GM06990 (cell line): ENCODE results near the gene SRXN1.
"Not testable (repeated sequence)": the region's sequence is repeated elsewhere in the genome, so short reads cannot be mapped to it uniquely, and the experiment has no call there.

Source experiments
- DNase-seq: peaks from one replicate; pipeline ENCODE4 v3.0.0-alpha.2; 2011; ENCODE audit not compliant: insufficient read length; ENCODE audit errors: extremely low read depth
- H3K27me3 ChIP-seq: replicated peaks from 2 replicates; pipeline ENCODE4 v1.6.0; 2011; ENCODE audit warnings: low read length; ENCODE audit not compliant: control insufficient read depth, insufficient read depth
- H3K36me3 ChIP-seq: 2 replicates; pipeline ENCODE4 v1.5.1; 2011; ENCODE audit warnings: low read length; ENCODE audit not compliant: control insufficient read depth, insufficient read depth
- H3K4me3 ChIP-seq: replicated peaks from 2 replicates; pipeline ENCODE4 v1.5.1; 2011; ENCODE audit warnings: low read depth, mild to moderate bottlenecking, control low read depth, low read length
- TF ChIP-seq, protein P1 (sequence below): IDR thresholded peaks from 2 replicates; pipeline ENCODE4 v1.5.1; 2011; ENCODE audit warnings: low read length, control low read depth, mild to moderate bottlenecking, inconsistent platforms; ENCODE audit not compliant: insufficient read depth, poor library complexity, severe bottlenecking

The SRXN1 gene

DNA sequence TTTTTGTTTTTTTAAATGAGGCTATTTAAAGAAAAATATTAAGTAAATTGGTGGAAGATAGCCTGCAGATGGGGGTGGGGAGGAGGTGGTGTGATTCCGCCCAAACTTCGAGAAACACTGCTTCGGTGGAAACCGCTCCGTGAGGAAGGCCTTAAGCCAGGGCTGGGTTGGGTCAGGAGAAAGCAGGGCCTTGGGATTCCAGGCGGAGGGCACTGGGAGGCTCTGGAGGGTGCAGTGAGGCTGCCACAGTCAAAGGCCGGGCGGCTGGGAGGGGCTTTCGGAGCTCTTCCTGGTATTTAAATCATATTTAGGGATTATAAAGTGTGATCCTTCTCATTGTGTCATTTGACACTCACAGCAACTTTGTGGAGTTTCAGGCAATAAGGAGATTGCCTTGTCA lies 44.8 kb upstream of the SRXN1 start:
- no peaks in the 10 kb centered on the region for H3K36me3 ChIP-seq
- TF ChIP-seq, protein P1, sequence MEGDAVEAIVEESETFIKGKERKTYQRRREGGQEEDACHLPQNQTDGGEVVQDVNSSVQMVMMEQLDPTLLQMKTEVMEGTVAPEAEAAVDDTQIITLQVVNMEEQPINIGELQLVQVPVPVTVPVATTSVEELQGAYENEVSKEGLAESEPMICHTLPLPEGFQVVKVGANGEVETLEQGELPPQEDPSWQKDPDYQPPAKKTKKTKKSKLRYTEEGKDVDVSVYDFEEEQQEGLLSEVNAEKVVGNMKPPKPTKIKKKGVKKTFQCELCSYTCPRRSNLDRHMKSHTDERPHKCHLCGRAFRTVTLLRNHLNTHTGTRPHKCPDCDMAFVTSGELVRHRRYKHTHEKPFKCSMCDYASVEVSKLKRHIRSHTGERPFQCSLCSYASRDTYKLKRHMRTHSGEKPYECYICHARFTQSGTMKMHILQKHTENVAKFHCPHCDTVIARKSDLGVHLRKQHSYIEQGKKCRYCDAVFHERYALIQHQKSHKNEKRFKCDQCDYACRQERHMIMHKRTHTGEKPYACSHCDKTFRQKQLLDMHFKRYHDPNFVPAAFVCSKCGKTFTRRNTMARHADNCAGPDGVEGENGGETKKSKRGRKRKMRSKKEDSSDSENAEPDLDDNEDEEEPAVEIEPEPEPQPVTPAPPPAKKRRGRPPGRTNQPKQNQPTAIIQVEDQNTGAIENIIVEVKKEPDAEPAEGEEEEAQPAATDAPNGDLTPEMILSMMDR: no peak
- no peak overlapping the region for H3K4me3 ChIP-seq
- DNase-seq: no peak
- H3K27me3 ChIP-seq: no peaks in the 10 kb centered on the region; the same call in none of the 2 replicates

DNA sequence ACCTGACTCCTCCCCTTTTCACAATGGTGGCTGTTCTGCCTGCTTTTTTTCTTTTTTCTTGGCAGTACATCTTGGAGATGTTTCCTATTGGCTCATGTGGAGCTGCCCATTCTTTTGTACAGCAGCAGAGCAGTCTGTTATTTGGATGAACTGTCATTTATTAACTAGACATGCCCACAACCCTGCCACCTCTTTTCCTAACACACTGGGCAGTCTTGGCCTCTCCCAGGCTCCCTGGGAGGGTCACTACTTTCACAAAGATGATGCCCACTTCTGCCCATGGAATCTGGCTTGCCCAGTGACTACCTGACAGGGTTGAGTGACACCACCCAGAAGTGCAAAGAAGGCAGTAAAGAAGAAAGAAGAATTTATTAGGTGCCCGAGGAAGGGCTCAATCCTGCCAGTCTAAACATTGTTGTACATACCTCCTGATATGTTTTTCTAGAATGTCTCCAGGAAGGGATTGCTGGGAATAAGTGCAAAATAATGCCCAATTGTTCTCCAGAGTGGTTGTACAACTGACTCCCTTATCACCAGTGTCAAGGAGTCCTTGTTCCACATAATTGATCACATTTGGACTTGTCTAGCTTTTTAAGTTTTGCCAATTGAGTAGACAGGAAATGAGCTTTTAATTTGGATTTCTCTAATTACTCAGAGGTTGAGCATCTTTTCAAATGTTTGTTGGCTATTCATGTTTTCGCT lies 42.3 kb upstream of the SRXN1 start:
- H3K27me3 ChIP-seq: no peaks in the 10 kb centered on the region; the same call in none of the 2 replicates
- no peak for DNase-seq
- no peak overlapping the region for H3K4me3 ChIP-seq
- no peaks in the 10 kb centered on the region for H3K36me3 ChIP-seq
- TF ChIP-seq, protein P1: no peak

- no peak for DNase-seq
- no peak overlapping the region for H3K4me3 ChIP-seq
- no peaks in the 10 kb centered on the region for H3K36me3 ChIP-seq
- H3K27me3 ChIP-seq: no peaks in the 10 kb centered on the region; the same call in none of the 2 replicates
- TF ChIP-seq, protein P1: no peak
Observed at GRCh38 chr20:694496-694895, 41.5 kb upstream of the SRXN1 start.

GRCh38 chr20:693786-694185 lies 40.8 kb upstream of the SRXN1 start:
- DNase-seq, H3K4me3 ChIP-seq, H3K27me3 ChIP-seq, H3K36me3 ChIP-seq: not testable (repeated sequence)

- TF ChIP-seq, protein P1: no peak
- Histone ChIP-seq H3K27me3 (no peaks in the 10 kb centered on the region; the same call in none of the 2 replicates), H3K36me3 (no peaks in the 10 kb centered on the region), H3K4me3 (no peak overlapping the region)
- no peak for DNase-seq
Observed at GRCh38 chr20:692044-692443, 39.0 kb upstream of the SRXN1 start.

- H3K36me3 ChIP-seq: no peaks in the 10 kb centered on the region
- no peak for DNase-seq
- no peaks in the 10 kb centered on the region; the same call in none of the 2 replicates for H3K27me3 ChIP-seq
- H3K4me3 ChIP-seq: no peak overlapping the region
- TF ChIP-seq, protein P1: no peak
Observed at GRCh38 chr20:689947-690346, 36.9 kb upstream of the SRXN1 start.
